HepG2 (cell line): Measurements from ENCODE around the gene ACSM2B. TPM values are rescaled to one million over a fixed set of nuclear protein-coding genes. Genes with fewer than 3 reads are reported as not detected.
A peak's percentile ranks its signal among the peaks of the same experiment; 100 is the strongest.

ENCODE experiments used
- ATAC-seq: fragments of 200-7000 bp; cut with Tn5 transposase; 3 replicates; pipeline ENCODE4 v1.9.1; 2020; ENCODE audit warnings: mild to moderate bottlenecking, moderate library complexity
- BruUV-seq: library from RNA; stranded (reverse); fragments of 400-500 nt; replicated peaks from 2 replicates; lab custom pipeline; 2021; lab: Mats Ljungman, UMichigan
- CTCF ChIA-PET: fragments of 300-600 bp; formaldehyde crosslinking; extraction: SDS; loops from one replicate; lab custom pipeline; 2021; ENCODE audit warnings: low total read pairs, inconsistent platforms, low intra/inter-chr PET ratio; lab: Yijun Ruan, JAX
- POLR2A ChIA-PET: fragments of 350-600 bp; sonication (Branson Sonifier 250); formaldehyde crosslinking; loops from one replicate; lab custom pipeline; 2020; ENCODE audit warnings: antibody characterized with exemption, inconsistent platforms; lab: Yijun Ruan, JAX
- DNase-seq: peaks from one replicate; pipeline ENCODE4 v3.0.0-alpha.2; 2015; ENCODE audit warnings: low spot score
- FAIRE-seq: peaks from 3 replicates; lab custom pipeline; 2011; peaks lifted over from hg19 to GRCh38; lab: Jason Lieb, UNC
- H2AFZ ChIP-seq: one replicate; pipeline ENCODE4 v1.6.1; 2011; ENCODE audit warnings: low read length, inconsistent platforms
- H3K27ac ChIP-seq: fragments of 300-600 bp; 3 replicates; pipeline ENCODE4 v1.8.0; 2011; ENCODE audit warnings: mixed run types, mild to moderate bottlenecking, mixed read lengths, low read length, inconsistent platforms; ENCODE audit not compliant: insufficient read depth; ENCODE audit errors: extremely low read length
- H3K27me3 ChIP-seq, 2 experiments: fragments of 200-600 bp in 1 of 2; 2 replicates in 1 of 2; 3 replicates in 1 of 2; pipeline versions ENCODE4 v1.6.0 to v1.8.0; 2011; ENCODE audit warnings: low read length in 2 of 2, mild to moderate bottlenecking in 2 of 2, moderate library complexity in 2 of 2, inconsistent platforms in 1 of 2; ENCODE audit not compliant: insufficient read depth in 2 of 2, control insufficient read depth in 1 of 2
- H3K36me3 ChIP-seq, 2 experiments: fragments of 200-600 bp in 1 of 2; replicated peaks in 1 of 2; 2 replicates in 1 of 2; 3 replicates in 1 of 2; pipeline versions ENCODE4 v1.5.1 to v1.8.0; 2011; ENCODE audit warnings: low read length in 2 of 2, inconsistent platforms in 1 of 2; ENCODE audit not compliant: insufficient read depth in 2 of 2, control insufficient read depth in 1 of 2
- H3K4me1 ChIP-seq: 2 replicates; pipeline ENCODE4 v1.5.1; 2012; ENCODE audit warnings: low read length, inconsistent platforms; ENCODE audit not compliant: insufficient read depth
- H3K4me2 ChIP-seq: 2 replicates; pipeline ENCODE4 v1.6.0; 2011; ENCODE audit warnings: low read depth, low read length, inconsistent platforms
- H3K4me3 ChIP-seq, 3 experiments: fragments of 200-600 bp in 1 of 3; sonication (generic), shearing (Covaris generic) in 1 of 3; replicated peaks in 1 of 3; 2 replicates each; pipeline ENCODE4 v1.5.1; 2011 to 2016; ENCODE audit warnings: low read length in 3 of 3, inconsistent platforms in 2 of 3, low read depth in 2 of 3, mild to moderate bottlenecking in 2 of 3, control low read depth in 1 of 3, mixed read lengths in 1 of 3; ENCODE audit not compliant: insufficient read depth in 1 of 3
- H3K79me2 ChIP-seq: one replicate; pipeline ENCODE4 v1.6.1; 2011; ENCODE audit warnings: low read length, inconsistent platforms; ENCODE audit not compliant: insufficient read depth
- H3K9ac ChIP-seq: 2 replicates; pipeline ENCODE4 v1.6.0; 2011; ENCODE audit warnings: mild to moderate bottlenecking, low read depth, low read length, inconsistent platforms; ENCODE audit not compliant: insufficient read depth
- H3K9me3 ChIP-seq: 2 replicates; pipeline ENCODE4 v1.5.1; 2012; ENCODE audit warnings: mild to moderate bottlenecking, low read length
- H4K20me1 ChIP-seq: 2 replicates; pipeline ENCODE4 v1.6.0; 2011; ENCODE audit warnings: inconsistent platforms, mild to moderate bottlenecking, low read length, moderate library complexity; ENCODE audit not compliant: insufficient read depth
- CBX1 ChIP-seq: IDR thresholded peaks from one replicate; pipeline ENCODE4 v1.6.1; 2016; ENCODE audit warnings: antibody characterized with exemption, low read depth
- CEBPG ChIP-seq: IDR thresholded peaks from 2 replicates; pipeline ENCODE4 v1.6.1; 2016
- HES4 ChIP-seq: sonication (generic); formaldehyde crosslinking; IDR thresholded peaks from 2 replicates; pipeline ENCODE4 v1.9.0; 2021; ENCODE audit warnings: mild to moderate bottlenecking, missing genetic modification reagents, borderline replicate concordance
- HNRNPH1 ChIP-seq: fragments of 200-400 bp; formaldehyde crosslinking; optimal IDR thresholded peaks from 2 replicates; pipeline ENCODE3; 2017; ENCODE audit warnings: mild to moderate bottlenecking, low read depth, low read length
- MEF2D ChIP-seq: sonication (generic); formaldehyde crosslinking; IDR thresholded peaks from 2 replicates; pipeline ENCODE4 v1.5.1; 2020; ENCODE audit warnings: mild to moderate bottlenecking, missing genetic modification reagents
- MEIS2 ChIP-seq: sonication (generic); formaldehyde crosslinking; IDR thresholded peaks from 2 replicates; pipeline ENCODE4 v1.9.0; 2021; ENCODE audit warnings: mild to moderate bottlenecking, missing genetic modification reagents
- MTA1 ChIP-seq: sonication (generic); formaldehyde crosslinking; IDR thresholded peaks from 2 replicates; pipeline ENCODE4 v1.4.0; 2020; ENCODE audit warnings: missing genetic modification reagents, mild to moderate bottlenecking, borderline replicate concordance
- NCOA2 ChIP-seq: sonication (generic); formaldehyde crosslinking; IDR thresholded peaks from 2 replicates; pipeline ENCODE4 v1.8.0; 2022; ENCODE audit warnings: inconsistent platforms
- NFRKB ChIP-seq: fragments of 450-650 bp; IDR thresholded peaks from 2 replicates; pipeline ENCODE4 v1.6.1; 2017
- PPARG ChIP-seq: conservative IDR thresholded peaks from 2 replicates; pipeline ENCODE4 v1.6.1; 2016; ENCODE audit warnings: missing biosample characterization, missing genetic modification reagents
- RFX3 ChIP-seq: IDR thresholded peaks from 2 replicates; pipeline ENCODE4 v1.6.1; 2016; ENCODE audit warnings: missing biosample characterization, missing genetic modification reagents
- RFXAP ChIP-seq: sonication (generic); formaldehyde crosslinking; IDR thresholded peaks from 2 replicates; pipeline ENCODE4 v1.4.0; 2020; ENCODE audit warnings: missing genetic modification reagents, borderline replicate concordance
- SIX1 ChIP-seq: sonication (generic); formaldehyde crosslinking; IDR thresholded peaks from 2 replicates; pipeline ENCODE4 v1.4.0; 2020; ENCODE audit warnings: missing genetic modification reagents, borderline replicate concordance
- ZFP36L2 ChIP-seq: sonication (generic); formaldehyde crosslinking; IDR thresholded peaks from 2 replicates; pipeline ENCODE4 v1.4.0; 2020; ENCODE audit warnings: missing genetic modification reagents
- ZKSCAN5 ChIP-seq: sonication (generic); formaldehyde crosslinking; IDR thresholded peaks from 2 replicates; pipeline ENCODE4 v1.5.1; 2020; ENCODE audit warnings: mild to moderate bottlenecking, missing genetic modification reagents
- ZNF264 ChIP-seq: sonication (generic); formaldehyde crosslinking; IDR thresholded peaks from 2 replicates; pipeline ENCODE4 v1.4.0; 2020; ENCODE audit warnings: missing genetic modification reagents
- ZNF501 ChIP-seq: sonication (generic); formaldehyde crosslinking; IDR thresholded peaks from 2 replicates; pipeline ENCODE4 v1.5.1; 2020; ENCODE audit warnings: mild to moderate bottlenecking, moderate library complexity, missing genetic modification reagents
- ZNF564 ChIP-seq: sonication (generic); formaldehyde crosslinking; IDR thresholded peaks from 2 replicates; pipeline ENCODE4 v1.8.1; 2023; ENCODE audit warnings: mild to moderate bottlenecking, missing genetic modification reagents
- ZNF713 ChIP-seq: sonication (generic); formaldehyde crosslinking; IDR thresholded peaks from 2 replicates; pipeline ENCODE4 v1.4.0; 2020; ENCODE audit warnings: mild to moderate bottlenecking, missing genetic modification reagents
- ZNF75D ChIP-seq: sonication (generic); formaldehyde crosslinking; IDR thresholded peaks from 2 replicates; pipeline ENCODE4 v1.8.1; 2023; ENCODE audit warnings: missing genetic modification reagents, mild to moderate bottlenecking, borderline replicate concordance
- ZNF788 ChIP-seq: sonication (generic); formaldehyde crosslinking; IDR thresholded peaks from 2 replicates; pipeline ENCODE4 v1.5.0; 2020; ENCODE audit warnings: mild to moderate bottlenecking, missing genetic modification reagents, borderline replicate concordance
- WGBS: methylation state at CpG from one replicate; pipeline ENCODE4 v1.1.6; 2017; ENCODE audit warnings: low lambda C conversion rate; 5-methylcytosine and 5-hydroxymethylcytosine counted together
- in situ Hi-C: cut with HindIII; loops from 2 replicates; pipeline ENCODE4 v1.10.0; 2017; ENCODE audit warnings: low pct_unique_long_range_greater_than_20kb; ENCODE audit not compliant: extremely low pct_ligation_motif_present
- intact Hi-C: fragments of 100-400 bp; cut with micrococcal nuclease; formaldehyde crosslinking; loops from one replicate; pipeline ENCODE4 v1.10.0; 2022; ENCODE audit not compliant: unreplicated experiment
- polyA plus RNA-seq, 8 experiments: library from polyadenylated mRNA; depleted of rRNA in 3 of 8; stranded (reverse) in 7 of 8; unstranded in 1 of 8; fragments of >200 nt; fragmentation: Illumina TruSeq in 4 of 8; extraction: Trizol in 4 of 8; gene quantifications; 2 replicates each; pipeline versions ENCODE4 v1.2.1 to v1.2.3, GENCODE V29; 2011 to 2016; ENCODE audit warnings: low read depth in 4 of 8, missing spikeins in 1 of 8, mixed read lengths in 1 of 8; ENCODE audit not compliant: insufficient read depth in 1 of 8
- total RNA-seq, 5 experiments: library from RNA; depleted of rRNA; stranded (reverse); fragments of >200 nt; fragmentation: Illumina TruSeq; extraction: Trizol; gene quantifications; 2 replicates each; pipeline ENCODE4 v1.2.3, GENCODE V29; 2016; ENCODE audit warnings: low read depth in 1 of 5
- TF ChIP-seq, protein P1 (sequence below): sonication (generic); formaldehyde crosslinking; IDR thresholded peaks from 2 replicates; pipeline ENCODE4 v1.8.1; 2023; ENCODE audit warnings: mild to moderate bottlenecking, inconsistent platforms, moderate library complexity, missing genetic modification reagents, borderline replicate concordance
- TF ChIP-seq, protein P2 (sequence below): sonication (generic); formaldehyde crosslinking; IDR thresholded peaks from 2 replicates; pipeline ENCODE4 v1.4.0; 2020; ENCODE audit warnings: mild to moderate bottlenecking, missing genetic modification reagents
- TF ChIP-seq, protein P3 (sequence below): sonication (generic); formaldehyde crosslinking; IDR thresholded peaks from 2 replicates; pipeline ENCODE4 v1.8.0; 2023; ENCODE audit warnings: mild to moderate bottlenecking, missing genetic modification reagents

Gene ACSM2B
- total and polyA plus RNA-seq, 2 of the 13 experiments (the other 11 are each of a cell fraction or from before 2014, with no cell fraction given): 22.9 to 34.0 TPM

DNA sequence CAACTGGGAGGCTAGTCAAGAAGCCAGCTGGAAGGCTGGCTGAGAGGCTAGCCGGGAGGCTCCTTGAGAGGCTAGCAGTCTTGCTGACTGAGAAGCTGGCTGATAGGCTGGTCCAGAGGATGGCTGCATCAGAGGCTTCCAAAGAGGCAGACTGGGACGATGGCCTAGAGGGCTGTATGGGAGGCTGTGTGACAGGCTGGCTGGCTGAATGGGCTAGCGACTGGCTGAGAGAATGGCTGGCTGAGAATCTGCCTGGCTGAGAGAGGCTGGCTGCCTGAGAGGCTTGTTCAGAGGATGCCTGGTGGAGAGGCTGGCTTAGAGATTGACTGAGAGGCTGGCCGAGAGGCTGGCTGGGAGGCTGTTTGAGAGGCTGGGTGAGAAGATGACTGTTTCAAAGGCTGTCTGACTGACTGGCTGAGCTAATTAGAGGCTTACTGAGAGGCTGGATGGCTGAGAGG lies 34.8 kb upstream of the ACSM2B start:
- DNase-seq (no peak), ATAC-seq (peak; percentile 55), FAIRE-seq (no peak)
- Histone ChIP-seq H3K79me2 (no peaks in the 10 kb centered on the region), H3K27ac (no peak overlapping the region), H3K36me3 (no peaks in the 10 kb centered on the region), H3K27me3 (peaks cover 0 to 14% of the 10 kb centered on the region in 2 experiments; a peak in 3 of 5 replicates), H4K20me1 (no peaks in the 10 kb centered on the region), H2AFZ (peak overlapping the region; percentile 8), H3K9ac (peak overlapping the region; percentile 25; the same call in 1 of the 2 replicates), H3K4me2 (peak overlapping the region; percentile 61), H3K4me1 (peaks cover 63% of the 10 kb centered on the region), H3K9me3 (no peaks in the 10 kb centered on the region), H3K4me3 (peak overlapping the region in 1 of 3 experiments; percentile 47; a peak in 1 of 6 replicates)
- POLR2A ChIA-PET: interaction anchor here (1.3 to 2.0 kb wide), 2 partner anchors 10 to 12 kb away, joined by 7 to 18 read pairs; no protein-coding TSS in a partner anchor
- WGBS: 62% methylated on average over 4 of the region's 4 CpGs
- in situ Hi-C loops: no loop called here
- BruUV-seq: no TSS peak
- CTCF ChIA-PET: no interaction called here
- intact Hi-C loops: no loop called here
- TF ChIP-seq ZNF75D (CRISPR knock-in tag) (no peak), CBX1 (no peak), ZKSCAN5 (CRISPR knock-in tag) (no peak), ZNF564 (CRISPR knock-in tag) (no peak), ZNF713 (CRISPR knock-in tag) (no peak), ZFP36L2 (CRISPR knock-in tag) (no peak), MEIS2 (CRISPR knock-in tag) (no peak), SIX1 (CRISPR knock-in tag) (no peak), RFX3 (CRISPR knock-in tag) (no peak), RFXAP (CRISPR knock-in tag) (no peak), NCOA2 (CRISPR knock-in tag) (no peak), PPARG (no peak), HES4 (CRISPR knock-in tag) (no peak), NFRKB (no peak), ZNF501 (CRISPR knock-in tag) (no peak), ZNF264 (CRISPR knock-in tag) (no peak), MTA1 (CRISPR knock-in tag) (no peak), ZNF788 (CRISPR knock-in tag) (no peak; the same call in 1 of the 2 replicates), HNRNPH1 (no peak), CEBPG (CRISPR knock-in tag) (no peak), MEF2D (no peak)
- TF ChIP-seq, protein P1, sequence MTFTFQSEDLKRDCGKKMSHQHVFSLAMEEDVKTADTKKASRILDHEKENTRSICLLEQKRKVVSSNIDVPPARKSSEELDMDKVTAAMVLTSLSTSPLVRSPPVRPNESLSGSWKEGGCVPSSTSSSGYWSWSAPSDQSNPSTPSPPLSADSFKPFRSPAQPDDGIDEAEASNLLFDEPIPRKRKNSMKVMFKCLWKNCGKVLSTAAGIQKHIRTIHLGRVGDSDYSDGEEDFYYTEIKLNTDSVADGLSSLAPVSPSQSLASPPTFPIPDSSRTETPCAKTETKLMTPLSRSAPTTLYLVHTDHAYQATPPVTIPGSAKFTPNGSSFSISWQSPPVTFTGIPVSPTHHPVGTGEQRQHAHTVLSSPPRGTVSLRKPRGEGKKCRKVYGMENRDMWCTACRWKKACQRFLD (CRISPR knock-in tag): no peak
- TF ChIP-seq, protein P2, sequence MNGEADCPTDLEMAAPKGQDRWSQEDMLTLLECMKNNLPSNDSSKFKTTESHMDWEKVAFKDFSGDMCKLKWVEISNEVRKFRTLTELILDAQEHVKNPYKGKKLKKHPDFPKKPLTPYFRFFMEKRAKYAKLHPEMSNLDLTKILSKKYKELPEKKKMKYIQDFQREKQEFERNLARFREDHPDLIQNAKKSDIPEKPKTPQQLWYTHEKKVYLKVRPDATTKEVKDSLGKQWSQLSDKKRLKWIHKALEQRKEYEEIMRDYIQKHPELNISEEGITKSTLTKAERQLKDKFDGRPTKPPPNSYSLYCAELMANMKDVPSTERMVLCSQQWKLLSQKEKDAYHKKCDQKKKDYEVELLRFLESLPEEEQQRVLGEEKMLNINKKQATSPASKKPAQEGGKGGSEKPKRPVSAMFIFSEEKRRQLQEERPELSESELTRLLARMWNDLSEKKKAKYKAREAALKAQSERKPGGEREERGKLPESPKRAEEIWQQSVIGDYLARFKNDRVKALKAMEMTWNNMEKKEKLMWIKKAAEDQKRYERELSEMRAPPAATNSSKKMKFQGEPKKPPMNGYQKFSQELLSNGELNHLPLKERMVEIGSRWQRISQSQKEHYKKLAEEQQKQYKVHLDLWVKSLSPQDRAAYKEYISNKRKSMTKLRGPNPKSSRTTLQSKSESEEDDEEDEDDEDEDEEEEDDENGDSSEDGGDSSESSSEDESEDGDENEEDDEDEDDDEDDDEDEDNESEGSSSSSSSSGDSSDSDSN (CRISPR knock-in tag): 0 out of 2 replicates have a peak, but pooled peaks have one; percentile 19
- TF ChIP-seq, protein P3, sequence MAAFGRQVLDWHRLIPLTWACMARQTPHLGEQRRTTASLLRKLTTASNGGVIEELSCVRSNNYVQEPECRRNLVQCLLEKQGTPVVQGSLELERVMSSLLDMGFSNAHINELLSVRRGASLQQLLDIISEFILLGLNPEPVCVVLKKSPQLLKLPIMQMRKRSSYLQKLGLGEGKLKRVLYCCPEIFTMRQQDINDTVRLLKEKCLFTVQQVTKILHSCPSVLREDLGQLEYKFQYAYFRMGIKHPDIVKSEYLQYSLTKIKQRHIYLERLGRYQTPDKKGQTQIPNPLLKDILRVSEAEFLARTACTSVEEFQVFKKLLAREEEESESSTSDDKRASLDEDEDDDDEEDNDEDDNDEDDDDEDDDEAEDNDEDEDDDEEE (CRISPR knock-in tag): 0 out of 2 replicates have a peak, but pooled peaks have one; percentile 17
